ENCODE measurements around the gene TMEM126A. TPM values are rescaled to one million over a fixed set of nuclear protein-coding genes. Genes with fewer than 3 reads are reported as not detected.

TMEM126A gene
- total and polyA plus RNA-seq, 2 of the 8 experiments (the other 6 are each of a cell fraction or from before 2014, with no cell fraction given) = 33.7 to 58.7 TPM

DNA sequence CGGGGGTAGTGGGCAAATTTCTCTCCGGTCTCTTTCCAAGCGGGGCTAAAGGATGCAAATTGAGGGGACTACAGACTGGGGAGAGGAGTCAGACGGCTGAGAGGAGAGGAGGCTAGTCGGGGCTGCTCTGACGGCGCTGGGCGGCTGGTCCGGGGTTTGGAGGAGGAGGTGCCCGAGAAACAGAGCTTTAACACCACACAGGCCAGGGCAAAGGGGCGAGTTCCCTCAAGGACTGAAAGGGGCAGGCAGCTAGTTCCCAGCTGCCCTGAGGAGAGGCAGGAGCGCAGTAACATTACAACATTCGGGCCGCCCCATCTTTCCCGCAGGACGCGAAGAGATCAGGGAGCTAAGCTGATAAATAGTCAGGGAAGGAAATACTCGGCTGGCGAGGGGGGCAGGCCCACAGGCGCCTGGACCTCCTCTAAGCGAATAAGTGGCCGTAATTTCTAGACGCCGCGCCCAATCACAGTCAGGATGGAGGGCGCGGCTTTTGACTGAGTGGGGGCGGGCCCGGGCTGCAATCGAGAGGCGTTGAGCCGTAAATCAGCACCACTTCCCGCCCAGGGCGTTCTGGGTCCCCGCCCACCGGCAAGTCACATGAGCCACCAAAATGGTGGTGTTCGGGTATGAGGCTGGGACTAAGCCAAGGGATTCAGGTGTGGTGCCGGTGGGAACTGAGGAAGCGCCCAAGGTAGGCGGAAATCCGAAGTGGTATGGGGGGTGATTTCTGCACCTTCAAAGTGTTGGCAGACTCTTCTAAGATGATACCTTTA lies 19.6 kb upstream of the TMEM126A start, which contains the start of gene TMEM126B (continued):
- no peak for TF ChIP-seq TEAD4 (IDR thresholded peaks at IDR 0.05; ENCODE audit: low read depth, low read length)
- no peak for TF ChIP-seq KDM1A (IDR thresholded peaks at IDR 0.05; ENCODE audit: borderline replicate concordance, low read length)
- TF ChIP-seq, protein P1, sequence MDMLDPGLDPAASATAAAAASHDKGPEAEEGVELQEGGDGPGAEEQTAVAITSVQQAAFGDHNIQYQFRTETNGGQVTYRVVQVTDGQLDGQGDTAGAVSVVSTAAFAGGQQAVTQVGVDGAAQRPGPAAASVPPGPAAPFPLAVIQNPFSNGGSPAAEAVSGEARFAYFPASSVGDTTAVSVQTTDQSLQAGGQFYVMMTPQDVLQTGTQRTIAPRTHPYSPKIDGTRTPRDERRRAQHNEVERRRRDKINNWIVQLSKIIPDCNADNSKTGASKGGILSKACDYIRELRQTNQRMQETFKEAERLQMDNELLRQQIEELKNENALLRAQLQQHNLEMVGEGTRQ (IDR thresholded peaks at IDR 0.05; ENCODE audit: low read length) = peak; percentile 91
- no peak for TF ChIP-seq CBX5 (IDR thresholded peaks at IDR 0.05; ENCODE audit: low read depth, low read length)
- no peak for TF ChIP-seq NRF1 (IDR thresholded peaks at IDR 0.05; ENCODE audit: low read depth, low read length)
- no peak for TF ChIP-seq CTBP2 (IDR thresholded peaks at IDR 0.05; ENCODE audit: borderline replicate concordance, insufficient read depth, insufficient read length, low read length)
- TF ChIP-seq SUZ12 (IDR thresholded peaks at IDR 0.05; ENCODE audit: low read length) = no peak
- peak; percentile 82 for TF ChIP-seq PHF8 (conservative IDR thresholded peaks at IDR 0.05; ENCODE audit: low read depth, low read length)
- peak; percentile 59 for TF ChIP-seq SAP30 (IDR thresholded peaks at IDR 0.05; ENCODE audit: insufficient read depth, insufficient replicate concordance, low read length)
- peak; percentile 64; the same call in 1 of the 2 replicates for TF ChIP-seq SP1 (IDR thresholded peaks at IDR 0.05; ENCODE audit: low read depth, low read length)
- TF ChIP-seq ASH2L (IDR thresholded peaks at IDR 0.05; ENCODE audit: low read length) = peak; percentile 60
- peak; percentile 96 for TF ChIP-seq KDM5A (IDR thresholded peaks at IDR 0.05; ENCODE audit: low read length)
- TF ChIP-seq CEBPB (IDR thresholded peaks at IDR 0.05; ENCODE audit: low read depth, low read length) = no peak
- TF ChIP-seq KDM4A (IDR thresholded peaks at IDR 0.05; ENCODE audit: low read depth, low read length, severe bottlenecking) = peak; percentile 43
- TF ChIP-seq, protein P2, sequence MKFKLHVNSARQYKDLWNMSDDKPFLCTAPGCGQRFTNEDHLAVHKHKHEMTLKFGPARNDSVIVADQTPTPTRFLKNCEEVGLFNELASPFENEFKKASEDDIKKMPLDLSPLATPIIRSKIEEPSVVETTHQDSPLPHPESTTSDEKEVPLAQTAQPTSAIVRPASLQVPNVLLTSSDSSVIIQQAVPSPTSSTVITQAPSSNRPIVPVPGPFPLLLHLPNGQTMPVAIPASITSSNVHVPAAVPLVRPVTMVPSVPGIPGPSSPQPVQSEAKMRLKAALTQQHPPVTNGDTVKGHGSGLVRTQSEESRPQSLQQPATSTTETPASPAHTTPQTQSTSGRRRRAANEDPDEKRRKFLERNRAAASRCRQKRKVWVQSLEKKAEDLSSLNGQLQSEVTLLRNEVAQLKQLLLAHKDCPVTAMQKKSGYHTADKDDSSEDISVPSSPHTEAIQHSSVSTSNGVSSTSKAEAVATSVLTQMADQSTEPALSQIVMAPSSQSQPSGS (IDR thresholded peaks at IDR 0.05; ENCODE audit: low read length) = no peak
- no peak for TF ChIP-seq JUN (IDR thresholded peaks at IDR 0.05; ENCODE audit: low read depth, low read length)
- TF ChIP-seq, protein P3, sequence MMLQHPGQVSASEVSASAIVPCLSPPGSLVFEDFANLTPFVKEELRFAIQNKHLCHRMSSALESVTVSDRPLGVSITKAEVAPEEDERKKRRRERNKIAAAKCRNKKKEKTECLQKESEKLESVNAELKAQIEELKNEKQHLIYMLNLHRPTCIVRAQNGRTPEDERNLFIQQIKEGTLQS (IDR thresholded peaks at IDR 0.05; ENCODE audit: insufficient read depth, low read depth, low read length) = peak; percentile 86
- peak; percentile 96 for TF ChIP-seq YY1 (IDR thresholded peaks at IDR 0.05; ENCODE audit: low read depth, low read length)
- TF ChIP-seq, protein P4, sequence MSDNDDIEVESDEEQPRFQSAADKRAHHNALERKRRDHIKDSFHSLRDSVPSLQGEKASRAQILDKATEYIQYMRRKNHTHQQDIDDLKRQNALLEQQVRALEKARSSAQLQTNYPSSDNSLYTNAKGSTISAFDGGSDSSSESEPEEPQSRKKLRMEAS (IDR thresholded peaks at IDR 0.05) = peak; percentile 34
- TF ChIP-seq CHD2 (IDR thresholded peaks at IDR 0.05; ENCODE audit: low read length) = 0 out of 2 replicates have a peak, but pooled peaks have one; percentile 39
- no peak for TF ChIP-seq SIRT6 (IDR thresholded peaks at IDR 0.05; ENCODE audit: low read length)
